ENCODE results near the gene COPZ2. TPM values are rescaled to one million over a fixed set of nuclear protein-coding genes. Genes with fewer than 3 reads are reported as not detected.
"Not testable (repeated sequence)": the region's sequence is repeated elsewhere in the genome, so short reads cannot be mapped to it uniquely, and the experiment has no call there.

Gene COPZ2
- total RNA-seq, 1 donor from 2014 or later, result 4.4 TPM

- peaks cover 55% of the 10 kb centered on the region for H3K4me1 Mint-ChIP-seq
- H3K27me3 Mint-ChIP-seq, result no peaks in the 10 kb centered on the region
- peak overlapping the region; percentile 73 for H3K27ac Mint-ChIP-seq
- no peaks in the 10 kb centered on the region for H3K9me3 Mint-ChIP-seq
- H3K4me3 Mint-ChIP-seq, result peak overlapping the region; percentile 48
- H3K36me3 Mint-ChIP-seq (ENCODE audit: low read depth), result peaks cover 51% of the 10 kb centered on the region
- no peak for DNase-seq
- intact Hi-C loops (cut with micrococcal nuclease), result no loop called here
Observed at GRCh38 chr17:48051706-48052486, 14.3 kb upstream of the COPZ2 start.

GRCh38 chr17:48051283-48051682 lies 13.7 kb upstream of the COPZ2 start:
- Mint-ChIP-seq H3K27me3 (no peaks in the 10 kb centered on the region), H3K27ac (peak overlapping the region; percentile 4), H3K4me1 (peaks cover 57% of the 10 kb centered on the region), H3K9me3 (no peaks in the 10 kb centered on the region), H3K36me3 (ENCODE audit: low read depth) (peaks cover 47% of the 10 kb centered on the region), H3K4me3 (peak overlapping the region; percentile 48)
- intact Hi-C loops (cut with micrococcal nuclease), result no loop called here
- no peak for DNase-seq

GRCh38 chr17:48048384-48049126 lies 11.0 kb upstream of the COPZ2 start:
- no peaks in the 10 kb centered on the region for H3K27me3 Mint-ChIP-seq
- no peaks in the 10 kb centered on the region for H3K9me3 Mint-ChIP-seq
- no peak for DNase-seq
- H3K4me3 Mint-ChIP-seq, result peak overlapping the region; percentile 96
- peak overlapping the region; percentile 96 for H3K27ac Mint-ChIP-seq
- intact Hi-C loops (cut with micrococcal nuclease), result loop anchor here (1.0 to 2.0 kb wide), 3 partner anchors 23 to 78 kb away; partner anchors contain the start of genes CBX1 and CDK5RAP3
- peaks cover 49% of the 10 kb centered on the region for H3K4me1 Mint-ChIP-seq
- peaks cover 37% of the 10 kb centered on the region for H3K36me3 Mint-ChIP-seq (ENCODE audit: low read depth)

GRCh38 chr17:48047741-48048383 lies 10.3 kb upstream of the COPZ2 start, which contains the start of gene NFE2L1:
NFE2L1 (plus strand) TSS chr17:48048359; CDS start chr17:48051119, 2,760 bp downstream.
- Mint-ChIP-seq H3K9me3 (no peaks in the 10 kb centered on the region), H3K27me3 (no peaks in the 10 kb centered on the region), H3K36me3 (ENCODE audit: low read depth) (peaks cover 32% of the 10 kb centered on the region), H3K27ac (peak within 1 kb of the TSS; percentile 96), H3K4me1 (peaks cover 43% of the 10 kb centered on the region), H3K4me3 (peak within 1 kb of the TSS; percentile 96)
- peak; percentile 99 for DNase-seq
- intact Hi-C loops (cut with micrococcal nuclease), result loop anchor here (1.0 to 2.0 kb wide), 4 partner anchors 11 to 77 kb away; partner anchors contain the start of genes CBX1, CDK5RAP3 and COPZ2

- peaks cover 2% of the 10 kb centered on the region for H3K27me3 Mint-ChIP-seq
- peak; percentile 72 for DNase-seq
- peak overlapping the region; percentile 96 for H3K27ac Mint-ChIP-seq
- no peaks in the 10 kb centered on the region for H3K9me3 Mint-ChIP-seq
- peaks cover 40% of the 10 kb centered on the region for H3K4me1 Mint-ChIP-seq
- H3K4me3 Mint-ChIP-seq, result peak overlapping the region; percentile 96
- peaks cover 27% of the 10 kb centered on the region for H3K36me3 Mint-ChIP-seq (ENCODE audit: low read depth)
- intact Hi-C loops (cut with micrococcal nuclease), result loop anchor here (1.0 kb wide), 1 partner anchor 10 kb away; the partner anchor contains the start of gene COPZ2
Observed at GRCh38 chr17:48047113-48047740, 9.6 kb upstream of the COPZ2 start.

- DNase-seq, result no peak
- Mint-ChIP-seq H3K36me3 (ENCODE audit: low read depth) (peaks cover 19% of the 10 kb centered on the region), H3K27ac (peak overlapping the region; percentile 96), H3K27me3 (peaks cover 2% of the 10 kb centered on the region), H3K4me1 (peaks cover 35% of the 10 kb centered on the region), H3K4me3 (peak overlapping the region; percentile 96), H3K9me3 (no peaks in the 10 kb centered on the region)
- intact Hi-C loops (cut with micrococcal nuclease), result no loop called here
Observed at GRCh38 chr17:48046296-48046695, 8.7 kb upstream of the COPZ2 start.

GRCh38 chr17:48045316-48046001 lies 7.9 kb upstream of the COPZ2 start:
- Mint-ChIP-seq H3K36me3 (ENCODE audit: low read depth) (peaks cover 13% of the 10 kb centered on the region), H3K27ac (no peak overlapping the region), H3K27me3 (peaks cover 4% of the 10 kb centered on the region), H3K9me3 (no peaks in the 10 kb centered on the region), H3K4me3 (peak overlapping the region; percentile 96), H3K4me1 (peaks cover 31% of the 10 kb centered on the region)
- DNase-seq, result no peak
- intact Hi-C loops (cut with micrococcal nuclease), result no loop called here

- intact Hi-C loops (cut with micrococcal nuclease), result no loop called here
- Mint-ChIP-seq H3K4me3 (no peak overlapping the region), H3K4me1 (peaks cover 26% of the 10 kb centered on the region), H3K9me3 (no peaks in the 10 kb centered on the region), H3K27ac (no peak overlapping the region), H3K27me3 (peaks cover 4% of the 10 kb centered on the region), H3K36me3 (ENCODE audit: low read depth) (peaks cover 8% of the 10 kb centered on the region)
- no peak for DNase-seq
Observed at GRCh38 chr17:48044851-48045250, 7.3 kb upstream of the COPZ2 start.

GRCh38 chr17:48043176-48043575 lies 5.6 kb upstream of the COPZ2 start:
- no peak overlapping the region for H3K27ac Mint-ChIP-seq
- no peak overlapping the region for H3K4me3 Mint-ChIP-seq
- DNase-seq, result no peak
- peaks cover 6% of the 10 kb centered on the region for H3K36me3 Mint-ChIP-seq (ENCODE audit: low read depth)
- no peaks in the 10 kb centered on the region for H3K9me3 Mint-ChIP-seq
- H3K4me1 Mint-ChIP-seq, result peaks cover 26% of the 10 kb centered on the region
- peaks cover 16% of the 10 kb centered on the region for H3K27me3 Mint-ChIP-seq
- intact Hi-C loops (cut with micrococcal nuclease), result no loop called here

- Mint-ChIP-seq H3K4me1 (peaks cover 15% of the 10 kb centered on the region), H3K36me3 (ENCODE audit: low read depth) (no peaks in the 10 kb centered on the region), H3K27me3 (peaks cover 27% of the 10 kb centered on the region), H3K27ac (no peak overlapping the region), H3K4me3 (peak overlapping the region; percentile 86), H3K9me3 (no peaks in the 10 kb centered on the region)
- intact Hi-C loops (cut with micrococcal nuclease), result no loop called here
- DNase-seq, result no peak
Observed at GRCh38 chr17:48038687-48039086, 1.1 kb upstream of the COPZ2 start.

- intact Hi-C loops (cut with micrococcal nuclease), result loop anchor here (1.0 kb wide), 2 partner anchors 9 to 12 kb away; no protein-coding TSS in a partner anchor
- peak overlapping the region; percentile 62 for H3K27ac Mint-ChIP-seq
- H3K27me3 Mint-ChIP-seq, result peaks cover 36% of the 10 kb centered on the region
- peak overlapping the region; percentile 86 for H3K4me3 Mint-ChIP-seq
- no peak for DNase-seq
- no peaks in the 10 kb centered on the region for H3K9me3 Mint-ChIP-seq
- peaks cover 15% of the 10 kb centered on the region for H3K4me1 Mint-ChIP-seq
- H3K36me3 Mint-ChIP-seq (ENCODE audit: low read depth), result no peaks in the 10 kb centered on the region
Observed at GRCh38 chr17:48037838-48038323, 284 bp upstream of the COPZ2 start.

- Mint-ChIP-seq H3K4me3 (peak overlapping the region; percentile 81), H3K27ac (no peak overlapping the region), H3K4me1 (peaks cover 10% of the 10 kb centered on the region), H3K36me3 (ENCODE audit: low read depth) (no peaks in the 10 kb centered on the region), H3K9me3 (no peaks in the 10 kb centered on the region), H3K27me3 (peaks cover 41% of the 10 kb centered on the region)
- intact Hi-C loops (cut with micrococcal nuclease), result loop anchor here (1.0 kb wide), 2 partner anchors 10 to 11 kb away; no protein-coding TSS in a partner anchor
- no peak for DNase-seq
Observed at GRCh38 chr17:48036693-48037035, 933 bp downstream of the COPZ2 start.

- H3K36me3 Mint-ChIP-seq (ENCODE audit: low read depth); H3K4me1 Mint-ChIP-seq; DNase-seq; H3K4me3 Mint-ChIP-seq; H3K27ac Mint-ChIP-seq; intact Hi-C loops (cut with micrococcal nuclease); H3K9me3 Mint-ChIP-seq: not testable (repeated sequence)
- H3K27me3 Mint-ChIP-seq, result peaks cover 45% of the 10 kb centered on the region
Observed at GRCh38 chr17:48034734-48035133, 2.9 kb downstream of the COPZ2 start.
